ENCODE data around the gene HDDC2. TPM values are rescaled to one million over a fixed set of nuclear protein-coding genes. Genes with fewer than 3 reads are reported as not detected.

The HDDC2 gene
- total RNA-seq, 3 donors from 2014 or later (not counting 1 experiment from before 2014, with no cell fraction given) = 53.5 to 87.5 (median 57.3) TPM

GRCh38 chr6:125273965-125274364, 27.8 kb downstream of the HDDC2 start:
- Histone ChIP-seq H3K4me1 (ENCODE audit: control insufficient read depth, insufficient read depth, low read length) (peaks cover 21% of the 10 kb centered on the region), H3K27me3 (ENCODE audit: control insufficient read depth, insufficient read depth, low read length) (no peaks in the 10 kb centered on the region), H3K27ac (ENCODE audit: low read length) (no peak overlapping the region), H3K9me3 (ENCODE audit: control insufficient read depth, insufficient read depth, low read length) (no peaks in the 10 kb centered on the region), H3K4me3 (ENCODE audit: low read length) (no peak overlapping the region), H3K36me3 (ENCODE audit: control insufficient read depth, insufficient read depth, low read length) (peaks cover 24% of the 10 kb centered on the region)
- Mint-ChIP-seq H3K27ac (no peak overlapping the region), H3K9me3 (no peaks in the 10 kb centered on the region), H3K36me3 (peaks cover 7% of the 10 kb centered on the region), H3K4me1 (peaks cover 48 to 55% of the 10 kb centered on the region in 2 donors), H3K27me3 (ENCODE audit: low read depth in 2 of 2) (no peaks in the 10 kb centered on the region), H3K4me3 (no peak overlapping the region)
- over 99% methylated on average over 7 of the region's 7 CpGs for WGBS (ENCODE audit: insufficient coverage)
- intact Hi-C loops (cut with micrococcal nuclease) = no loop called here
- DNase-seq (no peak), ATAC-seq (no peak)
- TF ChIP-seq CTCF (IDR thresholded peaks at IDR 0.05) = no peak

GRCh38 chr6:125273251-125273650, 28.5 kb downstream of the HDDC2 start:
- ATAC-seq = no peak
- H3K4me3 ChIP-seq (ENCODE audit: low read length) = no peak overlapping the region
- H3K4me1 ChIP-seq (ENCODE audit: control insufficient read depth, insufficient read depth, low read length) = peaks cover 27% of the 10 kb centered on the region
- H3K36me3 ChIP-seq (ENCODE audit: control insufficient read depth, insufficient read depth, low read length) = peaks cover 24% of the 10 kb centered on the region
- Mint-ChIP-seq H3K4me1 (peaks cover 47 to 51% of the 10 kb centered on the region in 2 donors), H3K27me3 (ENCODE audit: low read depth in 2 of 2) (no peaks in the 10 kb centered on the region), H3K36me3 (peaks cover under 1% of the 10 kb centered on the region), H3K27ac (no peak overlapping the region), H3K4me3 (no peak overlapping the region), H3K9me3 (no peaks in the 10 kb centered on the region)
- no peaks in the 10 kb centered on the region for H3K27me3 ChIP-seq (ENCODE audit: control insufficient read depth, insufficient read depth, low read length)
- H3K9me3 ChIP-seq (ENCODE audit: control insufficient read depth, insufficient read depth, low read length) = no peaks in the 10 kb centered on the region
- TF ChIP-seq CTCF (IDR thresholded peaks at IDR 0.05) = no peak
- intact Hi-C loops (cut with micrococcal nuclease) = no loop called here
- whole genome bisulfite sequencing (ENCODE audit: insufficient coverage) = 97% methylated on average over 8 of the region's 8 CpGs
- no peak for DNase-seq
- no peak overlapping the region for H3K27ac ChIP-seq (ENCODE audit: low read length)

GRCh38 chr6:125271486-125272159, 30.1 kb downstream of the HDDC2 start:
- DNase-seq (no peak), ATAC-seq (no peak)
- no peak for TF ChIP-seq CTCF (IDR thresholded peaks at IDR 0.05)
- H3K27ac ChIP-seq (ENCODE audit: low read length) = no peak overlapping the region
- intact Hi-C loops (cut with micrococcal nuclease) = no loop called here
- H3K4me3 Mint-ChIP-seq = no peak overlapping the region
- H3K9me3 Mint-ChIP-seq = no peaks in the 10 kb centered on the region
- no peak overlapping the region for H3K4me3 ChIP-seq (ENCODE audit: low read length)
- 94% methylated on average over 8 of the region's 8 CpGs for WGBS (ENCODE audit: insufficient coverage)
- no peaks in the 10 kb centered on the region for H3K9me3 ChIP-seq (ENCODE audit: control insufficient read depth, insufficient read depth, low read length)
- H3K4me1 Mint-ChIP-seq = peaks cover 35 to 39% of the 10 kb centered on the region in 2 donors
- H3K36me3 Mint-ChIP-seq = no peaks in the 10 kb centered on the region
- no peak overlapping the region for H3K27ac Mint-ChIP-seq
- peaks cover 17% of the 10 kb centered on the region for H3K36me3 ChIP-seq (ENCODE audit: control insufficient read depth, insufficient read depth, low read length)
- H3K4me1 ChIP-seq (ENCODE audit: control insufficient read depth, insufficient read depth, low read length) = peaks cover 26% of the 10 kb centered on the region
- no peaks in the 10 kb centered on the region for H3K27me3 Mint-ChIP-seq (ENCODE audit: low read depth in 2 of 2)
- no peaks in the 10 kb centered on the region for H3K27me3 ChIP-seq (ENCODE audit: control insufficient read depth, insufficient read depth, low read length)

- no peak for ATAC-seq
Measured at GRCh38 chr6:125270380-125270779, 31.4 kb downstream of the HDDC2 start.

More at GRCh38 chr6:125270380-125270779, 31.4 kb downstream of the HDDC2 start:
- Mint-ChIP-seq H3K4me1 (peaks cover 25 to 30% of the 10 kb centered on the region in 2 donors), H3K9me3 (no peaks in the 10 kb centered on the region), H3K27me3 (ENCODE audit: low read depth in 2 of 2) (no peaks in the 10 kb centered on the region), H3K36me3 (no peaks in the 10 kb centered on the region), H3K4me3 (no peak overlapping the region), H3K27ac (no peak overlapping the region)
- peaks cover 24% of the 10 kb centered on the region for H3K4me1 ChIP-seq (ENCODE audit: control insufficient read depth, insufficient read depth, low read length)
- H3K4me3 ChIP-seq (ENCODE audit: low read length) = no peak overlapping the region
- 97% methylated on average over 4 of the region's 4 CpGs for WGBS (ENCODE audit: insufficient coverage)
- H3K27ac ChIP-seq (ENCODE audit: low read length) = no peak overlapping the region
- DNase-seq = no peak
- TF ChIP-seq CTCF (IDR thresholded peaks at IDR 0.05) = no peak
- H3K36me3 ChIP-seq (ENCODE audit: control insufficient read depth, insufficient read depth, low read length) = peaks cover 17% of the 10 kb centered on the region
- no peaks in the 10 kb centered on the region for H3K27me3 ChIP-seq (ENCODE audit: control insufficient read depth, insufficient read depth, low read length)
- intact Hi-C loops (cut with micrococcal nuclease) = no loop called here
- H3K9me3 ChIP-seq (ENCODE audit: control insufficient read depth, insufficient read depth, low read length) = no peaks in the 10 kb centered on the region
